Measurements from ENCODE around the gene NR3C2.

NR3C2 gene

DNA sequence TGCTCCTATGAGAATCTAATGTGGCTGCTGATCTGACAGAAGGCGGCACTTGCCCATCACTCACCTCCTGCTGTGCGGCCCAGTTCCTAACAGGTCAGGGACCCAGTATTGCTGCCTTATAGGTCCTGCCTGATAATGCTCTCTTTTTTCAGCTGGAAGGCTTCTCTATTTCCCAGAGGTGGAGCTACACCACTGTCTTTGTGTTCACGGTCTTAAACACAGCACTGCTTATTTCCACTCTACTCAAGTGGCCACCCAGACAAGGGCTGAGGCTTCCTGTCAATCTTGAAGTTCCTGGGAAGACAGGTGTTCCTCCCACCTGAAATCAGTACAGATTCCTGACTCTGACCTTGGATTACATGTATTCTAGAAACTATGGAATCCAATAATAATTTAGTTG is 270.6 kb downstream of the NR3C2 start:
- no peak overlapping the region for H3K4me3 ChIP-seq (ENCODE audit: low read length)
- DNase-seq (ENCODE audit: low read depth), result no peak
- TF ChIP-seq, protein P1, sequence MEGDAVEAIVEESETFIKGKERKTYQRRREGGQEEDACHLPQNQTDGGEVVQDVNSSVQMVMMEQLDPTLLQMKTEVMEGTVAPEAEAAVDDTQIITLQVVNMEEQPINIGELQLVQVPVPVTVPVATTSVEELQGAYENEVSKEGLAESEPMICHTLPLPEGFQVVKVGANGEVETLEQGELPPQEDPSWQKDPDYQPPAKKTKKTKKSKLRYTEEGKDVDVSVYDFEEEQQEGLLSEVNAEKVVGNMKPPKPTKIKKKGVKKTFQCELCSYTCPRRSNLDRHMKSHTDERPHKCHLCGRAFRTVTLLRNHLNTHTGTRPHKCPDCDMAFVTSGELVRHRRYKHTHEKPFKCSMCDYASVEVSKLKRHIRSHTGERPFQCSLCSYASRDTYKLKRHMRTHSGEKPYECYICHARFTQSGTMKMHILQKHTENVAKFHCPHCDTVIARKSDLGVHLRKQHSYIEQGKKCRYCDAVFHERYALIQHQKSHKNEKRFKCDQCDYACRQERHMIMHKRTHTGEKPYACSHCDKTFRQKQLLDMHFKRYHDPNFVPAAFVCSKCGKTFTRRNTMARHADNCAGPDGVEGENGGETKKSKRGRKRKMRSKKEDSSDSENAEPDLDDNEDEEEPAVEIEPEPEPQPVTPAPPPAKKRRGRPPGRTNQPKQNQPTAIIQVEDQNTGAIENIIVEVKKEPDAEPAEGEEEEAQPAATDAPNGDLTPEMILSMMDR (conservative IDR thresholded peaks at IDR 0.05; ENCODE audit: low read depth, low read length), result no peak

DNA sequence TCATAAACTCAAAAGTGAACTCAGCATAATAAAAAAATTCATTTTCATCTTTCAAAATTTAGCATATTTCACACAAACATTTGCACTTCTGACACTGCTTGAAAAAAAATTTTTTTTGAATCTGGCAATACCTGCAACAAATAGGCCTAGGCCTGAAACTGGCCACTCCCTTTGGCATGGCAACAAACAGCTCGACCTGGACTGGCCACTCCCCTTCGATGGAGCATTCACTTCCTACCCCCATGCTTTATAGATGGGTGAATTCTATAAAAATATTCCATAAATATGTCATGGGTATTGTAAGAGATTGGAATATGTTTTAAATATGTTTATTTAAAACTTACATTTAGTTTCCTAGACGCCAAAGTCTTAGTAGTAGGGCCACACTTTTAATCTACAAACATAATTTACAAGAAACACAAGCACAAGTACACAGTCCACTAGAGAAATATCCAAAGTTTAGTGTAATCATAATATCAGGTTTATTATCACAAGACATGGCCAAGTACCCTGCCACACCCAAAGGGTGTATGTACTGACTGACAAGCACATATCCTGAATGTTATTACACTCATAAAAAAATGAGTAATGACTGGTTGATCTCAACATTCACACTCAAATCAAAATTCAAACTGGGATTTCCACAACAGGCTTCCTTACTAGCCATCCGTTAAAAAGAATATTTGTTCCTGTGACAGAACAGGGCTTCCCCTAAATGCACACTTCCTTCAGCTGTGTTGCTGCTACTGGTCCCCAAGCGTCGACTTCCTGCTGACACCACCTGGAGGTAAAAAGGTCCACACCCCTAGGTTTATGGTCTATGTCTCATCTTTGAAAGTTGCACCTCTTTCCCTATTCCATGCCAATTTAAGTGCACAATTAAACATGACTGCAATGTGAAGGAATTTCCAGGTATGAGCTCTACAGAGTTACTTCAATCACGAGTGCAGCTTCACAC is 271.5 kb downstream of the NR3C2 start:
- DNase-seq (ENCODE audit: low read depth), result no peak
- TF ChIP-seq, protein P1 (conservative IDR thresholded peaks at IDR 0.05; ENCODE audit: low read depth, low read length), result no peak
- H3K4me3 ChIP-seq (ENCODE audit: low read length), result no peak overlapping the region

DNA sequence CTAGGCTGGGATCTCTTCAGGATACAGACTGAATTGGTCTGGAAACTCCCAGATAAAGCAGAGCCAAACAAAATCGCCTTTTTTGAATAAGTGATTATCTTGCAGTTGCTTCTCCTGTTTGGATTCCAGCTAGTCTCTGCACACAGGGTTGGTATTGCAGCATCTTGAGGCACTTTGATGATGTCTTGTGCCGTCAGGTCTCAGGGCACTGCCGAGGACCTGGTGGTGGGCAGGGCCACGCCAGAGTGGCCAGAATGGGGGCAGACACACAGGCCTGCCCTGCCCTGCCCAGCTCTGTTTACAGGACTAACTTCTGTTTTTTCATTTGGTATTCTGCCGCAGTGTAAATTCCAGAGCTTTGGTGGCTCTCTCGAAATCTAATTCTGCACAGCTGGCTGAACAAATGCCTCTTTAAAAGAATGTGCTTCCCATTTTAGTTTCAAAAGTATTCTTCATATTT is 276.1 kb downstream of the NR3C2 start:
- no peak overlapping the region for H3K4me3 ChIP-seq (ENCODE audit: low read length)
- peak; percentile 12 for DNase-seq (ENCODE audit: low read depth)
- TF ChIP-seq, protein P1 (conservative IDR thresholded peaks at IDR 0.05; ENCODE audit: low read depth, low read length), result no peak

DNA sequence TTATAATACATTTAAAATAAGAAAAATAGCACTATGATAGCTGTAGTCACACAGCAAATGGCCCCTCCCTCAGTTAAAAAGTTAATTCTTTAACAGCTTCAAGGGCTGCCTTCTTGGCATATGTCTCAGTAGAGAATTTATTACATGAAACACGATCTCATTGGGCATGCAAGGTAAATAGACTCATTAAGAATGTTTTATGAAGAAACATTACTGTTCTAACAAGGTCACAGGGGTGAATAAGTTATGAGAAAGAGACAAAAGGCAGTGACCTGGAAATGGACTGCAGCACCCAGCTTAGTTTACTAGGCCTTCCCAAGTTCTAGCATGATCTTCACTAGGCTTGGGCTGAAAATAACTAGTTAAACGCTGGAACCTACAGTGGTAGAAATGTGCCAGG is 277.7 kb downstream of the NR3C2 start:
- no peak overlapping the region for H3K4me3 ChIP-seq (ENCODE audit: low read length)
- TF ChIP-seq, protein P1 (conservative IDR thresholded peaks at IDR 0.05; ENCODE audit: low read depth, low read length), result no peak
- DNase-seq (ENCODE audit: low read depth), result no peak

DNA sequence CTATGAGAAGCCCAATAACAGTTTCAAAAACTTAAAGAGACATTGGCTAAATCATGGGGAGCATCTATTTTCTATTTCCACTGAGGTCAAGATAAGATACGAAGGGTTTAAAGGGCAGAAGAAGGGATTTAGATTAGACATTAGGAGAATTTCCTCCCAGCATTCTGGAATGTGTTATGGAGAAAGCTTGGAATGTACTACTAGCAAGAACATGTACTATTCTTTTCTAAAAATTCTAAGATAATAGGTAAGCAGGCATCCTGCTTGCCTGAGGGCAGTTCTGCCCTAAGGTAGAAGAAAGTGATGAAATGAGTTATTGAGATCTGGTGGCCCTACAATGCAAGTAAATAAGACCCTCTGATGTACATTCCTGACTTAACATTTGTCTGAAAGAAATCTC is 279.2 kb downstream of the NR3C2 start:
- H3K4me3 ChIP-seq (ENCODE audit: low read length), result no peak overlapping the region
- no peak for DNase-seq (ENCODE audit: low read depth)
- TF ChIP-seq, protein P1 (conservative IDR thresholded peaks at IDR 0.05; ENCODE audit: low read depth, low read length), result no peak

DNA sequence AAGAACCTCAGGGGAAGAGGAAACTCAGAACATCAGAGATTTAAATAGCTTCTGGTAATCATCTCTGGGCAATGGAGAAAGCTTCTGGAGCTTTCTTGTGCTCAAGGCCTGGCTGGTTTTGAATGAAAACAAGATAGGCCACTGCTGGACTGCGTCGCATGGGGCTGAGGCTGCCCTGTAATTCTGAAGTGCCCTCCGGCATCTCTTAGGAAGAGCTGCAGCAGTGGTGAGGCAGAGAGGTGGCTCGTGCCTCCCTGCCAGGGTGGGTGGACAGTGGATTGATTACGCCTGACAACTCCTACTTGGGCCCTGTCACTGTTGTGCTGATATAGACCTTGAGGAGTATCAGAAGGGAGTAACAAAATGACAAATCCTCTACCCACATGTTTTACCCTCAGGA is 279.7 kb downstream of the NR3C2 start:
- DNase-seq (ENCODE audit: low read depth), result no peak
- no peak overlapping the region for H3K4me3 ChIP-seq (ENCODE audit: low read length)
- TF ChIP-seq, protein P1 (conservative IDR thresholded peaks at IDR 0.05; ENCODE audit: low read depth, low read length), result no peak

DNA sequence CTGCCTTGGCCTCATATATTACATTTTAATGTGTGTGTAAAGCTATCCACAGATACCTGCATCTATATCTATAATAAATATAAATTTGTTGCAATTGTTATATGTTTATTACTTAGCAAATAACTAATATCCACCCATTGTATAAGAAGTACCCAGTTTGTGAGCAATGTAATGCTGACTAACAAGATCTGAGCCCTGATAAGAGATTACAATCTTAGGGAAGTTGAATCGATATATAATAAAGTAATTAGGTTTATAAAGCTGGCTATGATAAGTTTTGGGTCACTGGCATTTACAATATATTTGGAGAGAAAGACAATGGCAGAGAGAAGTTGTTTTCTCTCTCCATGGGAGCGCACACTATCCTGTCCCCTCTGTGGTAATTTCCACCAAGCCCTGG is 280.6 kb downstream of the NR3C2 start:
- no peak for DNase-seq (ENCODE audit: low read depth)
- TF ChIP-seq, protein P1 (conservative IDR thresholded peaks at IDR 0.05; ENCODE audit: low read depth, low read length), result no peak
- no peak overlapping the region for H3K4me3 ChIP-seq (ENCODE audit: low read length)
